ENCODE data around the gene DISC1.
A peak's percentile ranks its signal among the peaks of the same experiment; 100 is the strongest.

Gene DISC1

GRCh38 chr1:231931846-231932454 lies 305.4 kb downstream of the DISC1 start:
- no peak overlapping the region for H3K4me2 ChIP-seq (ENCODE audit: low read length)
- H3K27ac ChIP-seq (ENCODE audit: low read length), result no peak overlapping the region
- H2AFZ ChIP-seq (ENCODE audit: low read depth, low read length), result no peak overlapping the region
- H3K4me3 ChIP-seq (ENCODE audit: low read length), result no peak overlapping the region
- H3K4me1 ChIP-seq (ENCODE audit: low read length), result no peaks in the 10 kb centered on the region
- no peaks in the 10 kb centered on the region for H3K36me3 ChIP-seq (replicated peaks; ENCODE audit: low read depth, low read length)
- H3K79me2 ChIP-seq (ENCODE audit: low read length), result no peaks in the 10 kb centered on the region
- no peaks in the 10 kb centered on the region for H4K20me1 ChIP-seq (ENCODE audit: insufficient read depth, low read length)
- peaks cover 8% of the 10 kb centered on the region; the same call in 1 of the 2 replicates for H3K9me3 ChIP-seq (ENCODE audit: insufficient read depth, low read length)
- H3K9ac ChIP-seq (ENCODE audit: low read length), result no peak overlapping the region
- TF ChIP-seq CTCF (IDR thresholded peaks at IDR 0.05; ENCODE audit: low read depth, low read length), result peak; percentile 72
- no peak for TF ChIP-seq EZH2phosphoT487 (IDR thresholded peaks at IDR 0.05; ENCODE audit: low read depth)
- H3K27me3 ChIP-seq (ENCODE audit: low read depth, low read length), result peaks cover 25% of the 10 kb centered on the region

GRCh38 chr1:231933711-231934626 lies 307.4 kb downstream of the DISC1 start:
- no peaks in the 10 kb centered on the region for H3K36me3 ChIP-seq (replicated peaks; ENCODE audit: low read depth, low read length)
- TF ChIP-seq CTCF (IDR thresholded peaks at IDR 0.05; ENCODE audit: low read depth, low read length) (no peak), EZH2phosphoT487 (IDR thresholded peaks at IDR 0.05; ENCODE audit: low read depth) (no peak)
- H3K4me3 ChIP-seq (ENCODE audit: low read length), result no peak overlapping the region
- H4K20me1 ChIP-seq (ENCODE audit: insufficient read depth, low read length), result no peaks in the 10 kb centered on the region
- no peaks in the 10 kb centered on the region for H3K79me2 ChIP-seq (ENCODE audit: low read length)
- H3K27ac ChIP-seq (ENCODE audit: low read length), result no peak overlapping the region
- no peaks in the 10 kb centered on the region for H3K4me1 ChIP-seq (ENCODE audit: low read length)
- H3K4me2 ChIP-seq (ENCODE audit: low read length), result no peak overlapping the region
- H3K9ac ChIP-seq (ENCODE audit: low read length), result no peak overlapping the region
- H3K27me3 ChIP-seq (ENCODE audit: low read depth, low read length), result peaks cover 26% of the 10 kb centered on the region
- peaks cover 8% of the 10 kb centered on the region; the same call in 1 of the 2 replicates for H3K9me3 ChIP-seq (ENCODE audit: insufficient read depth, low read length)
- H2AFZ ChIP-seq (ENCODE audit: low read depth, low read length), result no peak overlapping the region

- H3K79me2 ChIP-seq (ENCODE audit: low read length), result no peaks in the 10 kb centered on the region
- no peak overlapping the region for H3K4me3 ChIP-seq (ENCODE audit: low read length)
- no peak overlapping the region for H3K9ac ChIP-seq (ENCODE audit: low read length)
- no peaks in the 10 kb centered on the region for H4K20me1 ChIP-seq (ENCODE audit: insufficient read depth, low read length)
- peaks cover 8% of the 10 kb centered on the region; the same call in 1 of the 2 replicates for H3K9me3 ChIP-seq (ENCODE audit: insufficient read depth, low read length)
- peaks cover 30% of the 10 kb centered on the region for H3K27me3 ChIP-seq (ENCODE audit: low read depth, low read length)
- H3K4me2 ChIP-seq (ENCODE audit: low read length), result no peak overlapping the region
- no peak overlapping the region for H3K27ac ChIP-seq (ENCODE audit: low read length)
- H3K4me1 ChIP-seq (ENCODE audit: low read length), result no peaks in the 10 kb centered on the region
- TF ChIP-seq EZH2phosphoT487 (IDR thresholded peaks at IDR 0.05; ENCODE audit: low read depth), result no peak
- TF ChIP-seq CTCF (IDR thresholded peaks at IDR 0.05; ENCODE audit: low read depth, low read length), result no peak
- no peak overlapping the region for H2AFZ ChIP-seq (ENCODE audit: low read depth, low read length)
- no peaks in the 10 kb centered on the region for H3K36me3 ChIP-seq (replicated peaks; ENCODE audit: low read depth, low read length)
Measured at GRCh38 chr1:231934797-231935196, 308.2 kb downstream of the DISC1 start.

DNA sequence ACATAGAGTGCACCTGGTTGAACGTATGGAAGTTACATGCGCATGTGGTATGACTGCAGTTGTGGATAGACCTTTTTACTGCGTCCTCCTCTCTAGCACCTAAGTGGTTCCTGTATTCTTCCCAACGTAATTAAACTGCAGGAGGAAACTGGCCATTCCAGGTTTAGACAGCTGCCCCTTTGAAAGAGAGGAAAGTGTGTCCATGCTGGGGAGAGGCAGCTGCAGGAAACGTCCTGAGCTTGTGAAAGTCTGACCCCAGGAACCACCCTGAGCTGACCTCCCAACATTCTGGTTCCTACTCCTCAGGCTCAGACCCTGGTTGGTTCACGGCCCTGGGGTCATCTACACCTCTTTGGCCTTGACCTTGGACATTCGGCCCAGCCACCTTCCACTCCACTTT lies 309.3 kb downstream of the DISC1 start:
- H3K27ac ChIP-seq (ENCODE audit: low read length), result no peak overlapping the region
- no peak overlapping the region for H2AFZ ChIP-seq (ENCODE audit: low read depth, low read length)
- H3K36me3 ChIP-seq (replicated peaks; ENCODE audit: low read depth, low read length), result no peaks in the 10 kb centered on the region
- no peak overlapping the region for H3K4me2 ChIP-seq (ENCODE audit: low read length)
- H4K20me1 ChIP-seq (ENCODE audit: insufficient read depth, low read length), result no peaks in the 10 kb centered on the region
- H3K9ac ChIP-seq (ENCODE audit: low read length), result no peak overlapping the region
- H3K79me2 ChIP-seq (ENCODE audit: low read length), result no peaks in the 10 kb centered on the region
- H3K4me1 ChIP-seq (ENCODE audit: low read length), result no peaks in the 10 kb centered on the region
- peaks cover 38% of the 10 kb centered on the region for H3K27me3 ChIP-seq (ENCODE audit: low read depth, low read length)
- no peak overlapping the region for H3K4me3 ChIP-seq (ENCODE audit: low read length)
- TF ChIP-seq CTCF (IDR thresholded peaks at IDR 0.05; ENCODE audit: low read depth, low read length) (no peak), EZH2phosphoT487 (IDR thresholded peaks at IDR 0.05; ENCODE audit: low read depth) (no peak)
- H3K9me3 ChIP-seq (ENCODE audit: insufficient read depth, low read length), result peaks cover 8% of the 10 kb centered on the region; the same call in 1 of the 2 replicates
